NCI-H524 (cell line): ENCODE data around the gene VPS8.
A peak's percentile ranks its signal among the peaks of the same experiment; 100 is the strongest.

Experiments
- DNase-seq, 2 experiments: peaks; one replicate each; lab custom pipeline; 2025; lab: John Stamatoyannopoulos, UW

Gene VPS8, protein sequence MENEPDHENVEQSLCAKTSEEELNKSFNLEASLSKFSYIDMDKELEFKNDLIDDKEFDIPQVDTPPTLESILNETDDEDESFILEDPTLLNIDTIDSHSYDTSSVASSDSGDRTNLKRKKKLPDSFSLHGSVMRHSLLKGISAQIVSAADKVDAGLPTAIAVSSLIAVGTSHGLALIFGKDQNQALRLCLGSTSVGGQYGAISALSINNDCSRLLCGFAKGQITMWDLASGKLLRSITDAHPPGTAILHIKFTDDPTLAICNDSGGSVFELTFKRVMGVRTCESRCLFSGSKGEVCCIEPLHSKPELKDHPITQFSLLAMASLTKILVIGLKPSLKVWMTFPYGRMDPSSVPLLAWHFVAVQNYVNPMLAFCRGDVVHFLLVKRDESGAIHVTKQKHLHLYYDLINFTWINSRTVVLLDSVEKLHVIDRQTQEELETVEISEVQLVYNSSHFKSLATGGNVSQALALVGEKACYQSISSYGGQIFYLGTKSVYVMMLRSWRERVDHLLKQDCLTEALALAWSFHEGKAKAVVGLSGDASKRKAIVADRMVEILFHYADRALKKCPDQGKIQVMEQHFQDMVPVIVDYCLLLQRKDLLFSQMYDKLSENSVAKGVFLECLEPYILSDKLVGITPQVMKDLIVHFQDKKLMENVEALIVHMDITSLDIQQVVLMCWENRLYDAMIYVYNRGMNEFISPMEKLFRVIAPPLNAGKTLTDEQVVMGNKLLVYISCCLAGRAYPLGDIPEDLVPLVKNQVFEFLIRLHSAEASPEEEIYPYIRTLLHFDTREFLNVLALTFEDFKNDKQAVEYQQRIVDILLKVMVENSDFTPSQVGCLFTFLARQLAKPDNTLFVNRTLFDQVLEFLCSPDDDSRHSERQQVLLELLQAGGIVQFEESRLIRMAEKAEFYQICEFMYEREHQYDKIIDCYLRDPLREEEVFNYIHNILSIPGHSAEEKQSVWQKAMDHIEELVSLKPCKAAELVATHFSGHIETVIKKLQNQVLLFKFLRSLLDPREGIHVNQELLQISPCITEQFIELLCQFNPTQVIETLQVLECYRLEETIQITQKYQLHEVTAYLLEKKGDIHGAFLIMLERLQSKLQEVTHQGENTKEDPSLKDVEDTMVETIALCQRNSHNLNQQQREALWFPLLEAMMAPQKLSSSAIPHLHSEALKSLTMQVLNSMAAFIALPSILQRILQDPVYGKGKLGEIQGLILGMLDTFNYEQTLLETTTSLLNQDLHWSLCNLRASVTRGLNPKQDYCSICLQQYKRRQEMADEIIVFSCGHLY (N-terminal part only)

DNA sequence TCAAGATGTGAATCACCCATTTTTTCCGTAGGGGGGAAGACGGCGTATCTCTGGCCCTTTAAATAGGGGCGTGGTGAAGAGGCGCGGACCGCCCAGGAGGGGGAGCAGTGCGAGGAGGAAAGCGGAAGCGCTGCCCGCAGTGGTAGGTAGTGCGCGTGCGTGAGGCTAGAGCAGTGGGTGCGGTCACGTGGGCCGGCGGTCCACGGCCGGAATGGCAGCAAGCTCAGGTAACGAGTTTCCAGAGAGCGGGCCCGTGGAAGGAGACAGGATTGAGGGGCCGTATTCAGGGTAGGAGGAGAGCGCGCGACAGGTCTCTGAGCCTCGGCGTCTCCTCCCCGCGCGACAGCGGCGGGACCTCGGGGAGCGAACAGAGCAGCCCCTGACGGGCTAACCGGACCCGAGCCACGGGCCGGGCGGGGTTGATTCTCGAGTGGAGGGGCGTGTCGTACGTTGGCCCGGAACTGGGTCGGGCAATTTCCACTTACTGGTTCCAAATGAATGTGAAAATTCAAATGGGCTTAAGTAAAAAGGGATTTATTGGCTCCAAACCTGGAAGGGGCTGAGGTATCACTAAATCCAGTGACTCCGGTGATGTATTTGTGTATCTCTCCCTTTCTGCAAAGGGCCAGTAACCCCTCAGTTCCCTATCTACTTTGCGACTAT, at the start of gene VPS8:
Gene VPS8 (plus strand): TSS at position 168 of the 663 bp plus-strand sequence. CDS start 12,467 bp downstream, outside the sequence.
- DNase-seq, result peak; percentile 96

DNA sequence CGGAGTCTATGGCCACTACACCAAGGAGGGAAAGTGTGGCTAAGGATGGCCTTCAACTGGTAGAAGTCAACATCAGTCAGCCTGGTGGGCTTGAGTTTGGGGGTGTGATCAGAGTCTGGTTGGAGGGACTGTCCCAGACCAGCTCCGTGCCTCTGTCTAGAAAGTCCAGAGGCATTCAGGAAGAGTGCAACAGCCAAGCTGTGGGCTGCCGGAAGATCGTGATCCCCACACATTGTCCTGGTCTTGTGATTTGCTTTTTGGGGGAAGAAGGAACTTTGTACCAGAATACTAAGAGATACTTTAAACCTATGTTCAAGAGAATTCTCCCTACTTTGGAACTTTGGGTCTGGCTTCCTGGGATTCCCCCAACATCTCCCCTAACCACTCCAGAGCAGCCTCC, 47.8 kb upstream of the VPS8 start:
- DNase-seq, result no peak

DNA sequence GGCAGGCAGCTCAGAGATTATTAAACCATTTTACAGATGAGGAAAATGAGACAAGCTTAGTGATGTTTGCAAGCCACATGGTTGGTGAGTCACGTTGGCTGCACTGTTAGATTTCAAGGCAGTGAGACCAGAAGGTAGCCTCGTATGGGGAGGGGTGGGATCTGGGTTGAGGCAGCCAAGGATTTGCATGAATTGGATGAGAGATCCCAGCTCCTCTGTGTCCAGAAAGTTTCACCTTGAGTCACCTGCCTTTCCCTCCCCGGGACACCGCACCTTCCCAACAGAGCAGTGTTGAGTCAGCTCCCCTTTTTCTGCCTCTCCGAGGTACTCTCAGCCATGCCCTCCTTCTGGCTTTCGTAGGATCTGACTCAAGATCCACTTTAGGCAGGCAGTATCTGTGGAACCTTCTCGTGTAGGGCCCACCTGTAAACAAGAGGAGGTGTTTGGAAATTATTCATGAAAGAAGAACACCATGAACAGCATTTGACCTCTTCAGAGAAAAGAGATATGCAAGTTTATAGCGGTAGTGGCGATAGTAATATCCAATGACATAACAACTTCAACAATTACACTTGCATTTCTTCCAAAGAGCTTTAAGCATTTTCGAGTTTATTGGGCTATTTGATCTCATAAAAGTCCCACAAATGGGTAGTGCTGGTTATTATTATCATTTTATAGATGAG, 46.8 kb upstream of the VPS8 start:
- no peak for DNase-seq

DNA sequence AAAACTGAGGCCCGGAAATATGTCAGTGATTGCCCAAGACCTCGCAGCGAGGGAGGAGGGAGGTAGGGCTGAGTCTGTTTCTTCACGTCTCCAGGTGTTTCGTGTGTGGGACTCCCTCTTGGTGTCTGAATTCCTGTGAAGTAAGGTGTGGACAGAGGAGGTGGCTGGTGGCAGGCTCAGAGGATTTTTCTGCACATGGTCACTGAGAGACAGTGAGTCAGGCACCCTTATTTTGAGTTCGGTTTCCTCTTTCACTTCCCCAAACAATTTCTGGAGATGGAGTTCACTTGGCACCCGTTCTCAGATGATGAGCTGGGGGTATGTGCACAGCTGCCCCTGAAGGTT, 46.3 kb upstream of the VPS8 start:
- DNase-seq, result no peak

DNA sequence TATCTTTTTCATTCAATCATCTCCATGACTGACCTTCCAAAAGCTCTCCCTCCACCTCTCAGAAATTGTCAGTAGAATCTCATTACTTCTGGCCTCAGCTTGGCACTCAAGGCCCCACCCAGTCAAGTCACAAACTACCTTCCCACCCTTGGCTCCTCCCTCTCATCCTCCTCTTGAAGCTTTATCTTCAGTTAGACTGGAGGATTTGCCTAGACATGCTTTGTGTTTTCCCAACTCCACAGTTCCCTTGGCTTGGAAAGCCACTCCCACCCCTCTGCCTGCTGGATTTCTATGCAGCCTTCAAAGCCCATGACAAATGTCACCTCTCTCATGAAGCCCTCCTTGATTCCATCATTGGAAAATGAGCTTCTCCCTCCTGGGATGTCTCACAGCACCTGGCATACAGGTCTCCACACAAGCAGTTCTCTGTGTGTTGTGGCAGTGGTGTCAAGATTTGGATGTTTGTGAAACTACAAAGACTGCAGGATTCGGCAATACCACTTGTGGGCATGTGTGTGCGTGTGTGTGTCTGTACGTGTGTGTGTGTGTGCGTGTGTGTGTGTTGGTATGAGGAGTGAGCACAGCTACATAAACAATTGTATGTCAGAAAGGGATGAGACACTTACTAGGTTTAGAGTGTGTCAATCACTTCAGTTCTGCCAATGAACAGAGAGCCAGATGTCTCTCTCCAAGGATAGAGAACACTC, 45.3 kb upstream of the VPS8 start:
- peak in 1 of 2 experiments; percentile 30 for DNase-seq

DNA sequence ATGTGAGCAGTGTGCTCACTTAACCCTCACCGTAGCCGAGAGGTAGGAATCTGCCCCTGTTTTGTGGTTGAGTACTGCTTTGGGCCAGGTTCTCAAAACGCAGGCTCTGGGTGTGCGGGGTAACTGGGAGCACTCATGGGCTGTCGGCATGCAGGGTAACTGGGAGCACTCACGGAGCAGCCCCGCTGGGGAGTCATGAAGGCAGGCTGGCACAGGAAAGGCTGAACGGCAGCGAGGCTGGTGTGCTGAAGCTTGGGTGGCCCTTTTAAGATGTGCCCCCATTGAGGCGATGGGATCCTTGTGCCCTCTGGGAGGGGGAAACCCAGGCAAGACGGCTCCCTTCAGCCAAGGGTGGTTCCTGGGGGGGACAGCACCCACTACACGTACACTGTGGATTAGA, 44.6 kb upstream of the VPS8 start:
- no peak for DNase-seq

DNA sequence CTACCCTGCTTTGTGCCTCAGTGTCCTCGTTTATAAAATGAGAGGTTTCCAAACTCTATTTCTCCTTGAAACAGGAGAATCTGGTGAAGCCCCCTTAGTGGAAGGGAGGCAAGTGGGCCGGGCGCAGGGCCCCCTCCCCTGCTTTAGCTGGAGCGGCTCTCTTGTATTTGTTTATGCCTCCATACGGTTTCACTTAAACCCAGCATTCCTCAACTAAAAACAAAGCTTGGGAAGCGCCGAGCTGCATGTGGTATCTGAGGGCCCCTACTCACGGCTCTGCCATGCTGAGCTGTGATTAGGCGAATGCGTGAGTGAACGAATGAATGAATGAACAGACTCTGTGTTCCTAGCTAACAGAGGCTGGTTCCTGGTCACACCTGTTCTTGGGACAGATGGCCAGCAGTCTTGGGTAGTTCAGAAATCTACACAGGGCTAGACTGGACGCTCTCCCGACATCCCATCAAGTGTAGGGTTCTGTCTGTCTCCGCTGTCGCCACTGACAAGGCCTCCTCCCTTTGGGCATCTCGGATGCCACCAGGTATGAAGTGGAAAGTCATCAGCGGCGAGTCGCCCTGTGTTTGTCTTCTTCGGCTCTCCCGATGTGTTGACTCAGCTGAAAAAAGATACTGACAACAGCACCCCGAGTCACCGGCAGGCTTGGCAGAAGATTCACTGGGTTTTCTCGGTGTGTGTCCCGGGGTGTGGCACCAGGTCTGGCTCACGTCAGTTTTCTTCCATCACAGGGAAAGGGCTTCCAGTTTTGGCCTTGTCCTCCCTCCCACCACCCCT, 42.4 kb upstream of the VPS8 start:
- no peak for DNase-seq

DNA sequence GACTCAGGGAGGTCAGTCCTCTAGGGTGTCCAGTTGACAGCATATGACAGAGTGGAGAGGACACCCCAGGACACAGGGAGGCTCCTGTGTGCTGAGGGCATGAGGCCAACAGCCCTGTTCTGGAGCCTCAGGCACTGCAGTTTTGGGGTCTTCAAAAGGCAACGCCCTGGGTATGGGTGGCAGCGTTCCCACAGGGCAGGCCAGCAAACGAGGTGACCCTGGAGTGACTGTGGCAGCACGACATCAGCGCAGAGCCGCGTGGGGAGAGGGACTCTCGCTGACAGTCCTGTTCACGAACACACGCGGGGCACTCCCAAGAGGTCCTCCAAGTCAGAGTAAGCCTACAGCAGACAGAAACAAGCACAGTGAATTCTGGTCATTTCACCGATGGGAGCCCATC, 41.4 kb upstream of the VPS8 start:
- no peak for DNase-seq

DNA sequence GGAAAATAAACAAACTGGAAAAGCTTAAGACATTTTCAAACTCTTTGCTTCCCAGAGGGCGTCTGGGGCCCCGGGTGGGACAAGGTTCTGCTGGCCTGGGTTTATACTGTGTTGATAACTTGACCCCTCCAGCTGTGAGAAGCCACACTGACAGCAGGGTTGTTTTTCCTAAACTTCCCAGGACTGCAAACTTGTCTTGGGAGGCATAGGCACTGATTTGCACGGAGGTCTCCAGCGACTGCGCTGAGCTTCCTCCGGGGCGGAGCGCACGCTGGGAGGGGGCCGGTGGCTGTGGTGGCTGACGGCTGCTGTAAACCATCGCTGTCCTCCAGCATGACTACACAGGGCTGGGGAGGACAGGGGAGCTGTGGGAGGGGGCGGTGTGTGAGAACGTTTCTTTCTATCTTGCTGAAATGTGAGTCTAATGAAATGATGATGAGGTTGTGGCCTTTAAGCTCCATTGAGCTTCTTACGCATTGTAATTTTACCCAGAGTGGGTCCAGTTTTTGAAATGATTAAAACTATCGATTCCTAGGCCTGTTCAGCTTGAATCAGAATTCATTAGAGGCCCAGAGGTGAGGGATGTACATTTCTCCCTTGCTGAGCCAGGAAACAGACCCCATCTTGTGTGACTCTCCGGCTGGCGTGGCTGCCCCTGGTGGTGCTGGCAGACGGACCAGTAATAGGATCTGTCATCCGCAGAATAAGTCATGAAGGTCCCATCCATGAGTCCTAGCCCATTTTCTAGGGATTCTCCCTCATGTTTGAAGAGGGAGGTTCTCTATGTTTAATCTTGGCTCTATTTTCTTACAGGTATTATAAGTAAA, 40.5 kb upstream of the VPS8 start:
- DNase-seq, result peak; percentile 20 to 80

DNA sequence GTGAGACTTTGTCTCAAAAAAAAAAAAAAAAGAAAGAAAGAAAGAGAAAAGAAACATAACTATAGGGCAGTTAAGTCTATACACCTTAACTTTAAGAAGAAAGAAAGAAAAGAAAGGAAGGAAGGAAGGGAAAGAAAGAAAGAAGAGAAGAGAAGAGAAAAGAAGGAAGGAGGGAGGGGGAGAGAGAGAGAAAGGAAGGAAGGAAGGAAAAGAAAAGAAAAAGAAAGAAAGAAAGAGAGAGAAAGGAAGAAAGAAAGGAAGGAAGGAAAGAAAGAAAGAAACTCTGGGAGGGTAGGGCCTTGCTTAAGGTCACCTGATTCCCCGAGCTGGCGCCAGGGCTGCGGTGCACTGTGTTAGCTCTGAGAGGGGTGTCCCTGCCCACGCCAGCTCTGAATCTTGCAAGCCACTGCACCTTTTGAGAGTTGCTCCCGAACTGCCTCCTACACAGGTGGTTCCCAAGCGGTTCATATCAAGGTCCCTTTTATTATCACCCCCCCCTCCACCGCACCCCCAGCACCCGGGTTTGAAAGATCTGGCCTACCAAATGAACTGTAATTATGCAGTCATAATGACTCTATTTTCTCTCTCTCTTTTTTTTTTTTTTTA, 39.2 kb upstream of the VPS8 start:
- no peak for DNase-seq

DNA sequence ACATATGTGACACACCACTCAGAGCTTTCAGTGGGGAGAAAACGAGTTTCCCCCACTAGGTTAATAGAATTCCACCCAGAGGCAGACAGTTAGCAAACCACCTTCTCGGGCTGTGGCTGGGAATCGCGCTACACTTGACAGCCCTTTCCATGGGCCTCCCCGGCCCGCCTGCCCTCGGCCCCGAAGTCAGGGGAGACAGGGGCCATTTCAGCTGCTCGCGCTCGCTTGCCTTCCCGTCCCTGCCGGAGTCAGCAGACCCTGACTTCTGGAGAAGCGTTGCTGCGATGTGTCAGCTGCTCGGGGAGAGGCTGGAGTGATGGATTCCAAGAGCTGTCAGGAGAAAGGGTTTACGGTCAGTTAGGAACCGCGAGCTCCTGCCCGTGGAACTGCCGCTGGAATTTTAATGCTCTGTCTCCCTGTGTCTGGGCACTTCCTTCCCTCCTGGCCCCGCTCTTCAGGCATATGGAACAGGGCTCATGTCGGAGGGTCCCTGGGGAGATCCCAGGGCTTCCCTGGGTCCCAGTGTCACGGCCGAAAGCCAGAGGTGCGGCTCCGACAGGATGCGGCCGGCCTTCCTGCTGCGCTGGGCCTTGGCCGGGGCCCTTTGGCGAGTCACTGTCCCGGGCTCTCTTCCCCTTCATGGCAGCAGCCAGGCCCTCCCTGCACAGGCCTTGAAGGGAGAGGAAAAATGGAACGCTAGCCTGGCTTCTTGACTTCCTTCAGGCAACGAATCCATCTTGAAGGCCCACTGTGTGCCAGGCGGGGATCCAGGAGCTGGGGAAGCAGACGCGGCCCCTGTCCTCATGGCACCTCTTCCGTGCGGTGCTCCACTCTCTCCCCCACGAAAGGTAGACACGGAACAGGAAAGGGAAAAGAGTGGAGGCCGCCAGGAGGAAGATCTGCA, 38.4 kb upstream of the VPS8 start:
- DNase-seq, result peak in 1 of 2 experiments; percentile 21

DNA sequence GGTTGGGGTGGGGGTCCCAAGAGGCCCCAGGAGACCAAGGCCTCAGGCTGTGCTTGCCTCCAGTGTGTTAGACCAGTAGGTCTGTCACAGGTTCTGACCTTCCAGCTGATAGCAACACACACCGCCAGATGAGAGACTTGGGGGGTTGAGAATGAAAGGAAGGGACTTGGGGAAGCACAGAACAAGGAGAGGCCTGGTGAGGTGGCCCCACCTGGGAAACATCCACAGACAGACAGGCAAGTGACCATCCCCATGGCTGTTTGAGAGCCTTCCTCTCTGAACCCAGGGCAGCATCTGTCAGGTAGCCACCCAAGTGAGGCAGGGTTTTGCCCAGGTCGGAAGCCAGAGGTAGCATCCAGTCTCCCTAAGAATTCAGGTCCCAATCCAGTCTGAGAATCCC, 35.0 kb upstream of the VPS8 start:
- no peak for DNase-seq

DNA sequence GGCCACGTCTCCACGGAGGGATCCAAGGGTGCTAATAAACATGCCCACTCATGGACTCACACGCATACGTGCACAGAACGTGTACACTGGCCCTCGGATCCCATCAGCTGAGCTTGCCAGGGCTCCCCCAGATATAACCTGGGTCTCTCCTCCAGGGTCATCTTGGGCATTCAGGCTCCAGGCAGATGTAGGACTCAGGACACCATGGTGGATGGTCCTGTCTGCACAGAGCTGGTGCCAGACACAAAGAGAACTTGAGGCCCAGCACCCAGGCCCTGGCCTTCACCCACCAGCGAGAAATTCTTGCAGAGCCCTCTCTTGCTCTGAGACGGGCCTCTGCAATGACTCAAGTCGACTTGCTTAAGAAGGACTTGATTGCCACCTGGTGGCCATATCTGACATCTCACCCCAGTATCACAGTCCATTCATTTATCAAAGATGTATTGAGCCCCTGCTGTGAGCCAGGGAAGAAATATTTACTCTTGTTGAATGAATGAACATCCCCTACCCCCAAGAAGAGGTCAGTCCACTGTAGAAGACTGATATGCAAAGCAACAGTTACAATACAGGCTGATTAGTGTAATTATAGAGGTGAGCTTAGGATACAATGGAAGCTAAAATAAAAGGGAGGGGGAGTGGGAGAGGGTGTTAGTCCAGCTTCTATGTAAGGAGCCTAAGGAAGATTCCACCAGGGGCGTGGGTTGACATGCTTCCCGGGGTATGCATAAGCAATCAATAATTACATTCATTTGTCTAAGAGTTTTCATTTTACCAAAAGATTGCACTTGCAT, 34.2 kb upstream of the VPS8 start:
- DNase-seq, result peak; percentile 90 to 96

DNA sequence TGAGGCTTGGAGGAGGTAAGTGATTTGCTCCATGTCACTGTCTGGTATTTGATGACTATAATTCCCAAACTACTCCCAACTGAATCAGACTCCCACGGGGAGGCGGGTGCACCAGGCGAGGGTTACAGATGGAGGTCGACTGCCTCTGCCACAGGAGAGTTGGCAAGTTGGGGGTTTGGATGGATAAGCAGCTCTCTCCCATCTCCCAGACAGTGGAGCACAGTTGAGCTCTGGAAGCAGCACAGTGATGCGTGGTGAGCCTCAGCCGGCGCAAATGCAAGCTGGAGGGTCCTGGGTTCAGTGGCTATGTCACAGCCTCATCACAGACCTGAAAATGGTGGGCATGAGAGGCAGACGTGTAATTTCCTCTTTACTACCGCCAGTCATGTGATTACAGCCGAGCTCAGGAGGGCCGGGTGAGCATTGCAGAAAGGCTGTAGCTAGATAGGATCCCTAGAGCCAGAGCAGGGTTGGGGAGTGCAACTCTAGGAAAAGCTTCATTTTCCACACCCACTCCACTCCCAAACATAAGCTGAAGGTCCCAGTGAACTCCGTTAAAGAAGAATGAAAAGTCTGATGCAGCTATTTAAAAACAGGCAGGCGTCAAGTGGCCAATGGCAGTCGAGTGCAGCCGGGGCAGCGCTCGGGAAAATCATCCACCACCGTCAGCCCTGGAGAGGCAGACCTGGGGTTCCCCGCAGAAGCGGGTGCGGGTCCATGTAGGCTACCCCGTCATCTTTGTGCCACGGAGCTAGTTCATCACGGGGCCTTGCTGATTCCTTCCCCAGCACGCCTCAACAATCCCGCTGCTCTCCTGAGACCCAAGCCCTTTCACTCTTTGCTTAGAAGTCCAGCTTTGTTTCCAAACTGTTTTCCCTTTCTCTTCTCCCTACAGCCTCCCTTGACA, 33.3 kb upstream of the VPS8 start:
- peak in 1 of 2 experiments; percentile 25 for DNase-seq

DNA sequence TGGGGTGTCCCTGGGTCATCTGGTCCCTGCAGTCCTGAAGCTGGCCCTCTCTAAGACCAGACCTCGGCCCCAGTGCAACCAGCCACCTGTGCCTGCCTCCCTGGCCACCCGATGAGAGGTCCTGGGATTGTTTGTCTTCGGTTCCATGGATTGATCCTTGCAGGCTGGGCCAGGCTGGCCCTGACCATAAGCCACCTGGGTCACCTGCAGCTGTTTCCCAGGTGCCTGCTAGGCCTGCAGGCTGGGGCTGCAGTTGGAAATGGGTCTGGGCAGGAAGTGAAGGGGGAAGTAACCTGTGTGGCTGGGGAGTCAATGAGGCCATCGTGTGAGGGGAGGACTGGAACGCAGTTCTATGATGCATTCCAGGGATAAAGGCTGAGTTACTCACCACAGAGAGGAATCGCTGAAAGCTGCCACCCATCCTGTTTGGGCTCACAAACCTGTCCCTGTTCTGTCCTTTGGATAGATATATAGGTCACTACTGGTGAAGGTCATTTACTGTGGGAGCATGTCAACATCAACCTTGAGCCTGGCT, 30.9 kb upstream of the VPS8 start:
- no peak for DNase-seq
